Calu3 (cell line): Measurements from ENCODE around the gene LYPLA2. TPM values are rescaled to one million over a fixed set of nuclear protein-coding genes. Genes with fewer than 3 reads are reported as not detected.

Experiments used
- BruUV-seq: library from RNA; stranded (reverse); fragments of 400-500 nt; replicated peaks from 2 replicates; lab custom pipeline; 2021; lab: Mats Ljungman, UMichigan
- CTCF ChIA-PET: fragments of 300-600 bp; sonication (Branson Sonifier 250); formaldehyde crosslinking; loops from one replicate; lab custom pipeline; 2022; ENCODE audit warnings: antibody characterized with exemption; lab: Charles Lee
- DNase-seq: peaks from one replicate; pipeline ENCODE4 v3.0.0; 2022
- H3K27ac Mint-ChIP-seq: one replicate; pipeline ENCODE4 v1.8.0; 2022; ENCODE audit warnings: mixed read lengths; ENCODE audit not compliant: unreplicated experiment
- H3K27me3 Mint-ChIP-seq: one replicate; pipeline ENCODE4 v1.8.0; 2022; ENCODE audit warnings: mixed read lengths; ENCODE audit not compliant: unreplicated experiment
- H3K36me3 Mint-ChIP-seq: one replicate; pipeline ENCODE4 v1.8.0; 2022; ENCODE audit warnings: mild to moderate bottlenecking, moderate library complexity, mixed read lengths; ENCODE audit not compliant: insufficient read depth, unreplicated experiment
- H3K4me1 Mint-ChIP-seq: one replicate; pipeline ENCODE4 v1.8.0; 2022; ENCODE audit warnings: mild to moderate bottlenecking, low read depth, mixed read lengths; ENCODE audit not compliant: unreplicated experiment
- H3K4me3 Mint-ChIP-seq: one replicate; pipeline ENCODE4 v1.8.0; 2022; ENCODE audit warnings: mild to moderate bottlenecking, low read depth, moderate library complexity, mixed read lengths; ENCODE audit not compliant: unreplicated experiment
- H3K9me3 Mint-ChIP-seq: one replicate; pipeline ENCODE4 v1.8.0; 2022; ENCODE audit warnings: low read depth, mixed read lengths; ENCODE audit not compliant: unreplicated experiment
- intact Hi-C: fragments of 100-400 bp; cut with micrococcal nuclease; formaldehyde crosslinking; loops from one replicate; pipeline ENCODE4 v1.10.0; 2022; ENCODE audit not compliant: unreplicated experiment
- total RNA-seq: library from RNA; stranded (reverse); gene quantifications from 2 replicates; pipeline ENCODE4 v1.2.3, GENCODE V29; 2022
- TF ChIP-seq, protein P1 (sequence below): fragments of 200-600 bp; IDR thresholded peaks from one replicate; pipeline ENCODE4 v1.8.0; 2022; ENCODE audit warnings: antibody characterized with exemption; ENCODE audit not compliant: unreplicated experiment

Gene LYPLA2
- total RNA-seq, 1 experiment from 2014 or later = 52.0 TPM

DNA sequence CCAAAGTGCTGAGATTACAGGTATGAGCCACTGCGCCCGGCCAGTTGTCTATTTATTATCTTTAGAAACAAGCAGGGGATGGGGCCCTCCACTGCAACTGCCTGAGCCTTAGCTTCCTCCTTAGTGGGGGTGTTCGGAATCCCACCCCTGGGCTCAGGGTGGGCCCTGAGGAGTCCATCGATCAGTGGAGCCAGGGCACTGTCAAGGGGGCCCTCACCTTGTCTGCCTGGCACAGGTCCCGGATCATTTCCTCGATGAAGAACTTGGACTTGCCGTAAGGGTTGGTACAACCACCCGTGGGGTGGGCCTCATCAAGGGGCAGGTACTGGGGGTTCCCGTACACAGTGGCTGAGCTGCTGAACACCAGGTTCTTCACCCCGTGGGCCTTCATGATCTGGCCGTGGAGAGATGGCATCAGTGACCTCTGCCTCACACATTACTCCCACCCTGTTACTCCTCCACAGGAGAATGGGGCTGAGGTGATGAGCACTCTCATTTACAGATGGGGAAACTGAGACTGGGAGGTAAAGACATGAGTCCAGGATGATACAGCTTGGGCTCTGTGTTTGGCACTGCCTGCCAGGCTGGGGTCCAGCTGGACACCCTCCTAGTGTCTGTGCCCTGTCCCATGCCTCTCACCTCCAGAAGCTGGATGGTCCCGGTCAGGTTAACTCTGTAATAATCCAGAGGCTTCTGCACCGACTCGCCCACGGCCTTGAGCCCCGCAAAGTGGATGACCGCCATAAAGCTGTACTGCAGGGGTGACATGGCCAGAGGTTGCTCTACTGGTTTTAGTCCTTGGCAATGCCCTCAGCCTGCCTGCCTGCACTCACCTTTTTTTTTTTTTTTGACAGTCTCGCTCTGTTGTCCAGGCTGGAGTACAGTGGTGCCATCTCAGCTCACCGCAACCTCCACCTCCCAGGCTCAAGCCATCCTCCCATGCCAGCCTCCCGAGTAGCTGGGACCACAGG lies 6.8 kb downstream of the LYPLA2 start:
- Mint-ChIP-seq H3K27ac (no peak overlapping the region), H3K4me1 (no peaks in the 10 kb centered on the region), H3K27me3 (no peaks in the 10 kb centered on the region), H3K9me3 (no peaks in the 10 kb centered on the region), H3K4me3 (no peak overlapping the region), H3K36me3 (peaks cover 84% of the 10 kb centered on the region)
- no TSS peak for BruUV-seq
- intact Hi-C loops = no loop called here
- CTCF ChIA-PET = interaction anchor here (1.7 kb wide), 1 partner anchor 119 kb away, joined by 5 read pairs; no protein-coding TSS in a partner anchor
- DNase-seq = no peak
- TF ChIP-seq, protein P1, sequence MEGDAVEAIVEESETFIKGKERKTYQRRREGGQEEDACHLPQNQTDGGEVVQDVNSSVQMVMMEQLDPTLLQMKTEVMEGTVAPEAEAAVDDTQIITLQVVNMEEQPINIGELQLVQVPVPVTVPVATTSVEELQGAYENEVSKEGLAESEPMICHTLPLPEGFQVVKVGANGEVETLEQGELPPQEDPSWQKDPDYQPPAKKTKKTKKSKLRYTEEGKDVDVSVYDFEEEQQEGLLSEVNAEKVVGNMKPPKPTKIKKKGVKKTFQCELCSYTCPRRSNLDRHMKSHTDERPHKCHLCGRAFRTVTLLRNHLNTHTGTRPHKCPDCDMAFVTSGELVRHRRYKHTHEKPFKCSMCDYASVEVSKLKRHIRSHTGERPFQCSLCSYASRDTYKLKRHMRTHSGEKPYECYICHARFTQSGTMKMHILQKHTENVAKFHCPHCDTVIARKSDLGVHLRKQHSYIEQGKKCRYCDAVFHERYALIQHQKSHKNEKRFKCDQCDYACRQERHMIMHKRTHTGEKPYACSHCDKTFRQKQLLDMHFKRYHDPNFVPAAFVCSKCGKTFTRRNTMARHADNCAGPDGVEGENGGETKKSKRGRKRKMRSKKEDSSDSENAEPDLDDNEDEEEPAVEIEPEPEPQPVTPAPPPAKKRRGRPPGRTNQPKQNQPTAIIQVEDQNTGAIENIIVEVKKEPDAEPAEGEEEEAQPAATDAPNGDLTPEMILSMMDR = no peak

DNA sequence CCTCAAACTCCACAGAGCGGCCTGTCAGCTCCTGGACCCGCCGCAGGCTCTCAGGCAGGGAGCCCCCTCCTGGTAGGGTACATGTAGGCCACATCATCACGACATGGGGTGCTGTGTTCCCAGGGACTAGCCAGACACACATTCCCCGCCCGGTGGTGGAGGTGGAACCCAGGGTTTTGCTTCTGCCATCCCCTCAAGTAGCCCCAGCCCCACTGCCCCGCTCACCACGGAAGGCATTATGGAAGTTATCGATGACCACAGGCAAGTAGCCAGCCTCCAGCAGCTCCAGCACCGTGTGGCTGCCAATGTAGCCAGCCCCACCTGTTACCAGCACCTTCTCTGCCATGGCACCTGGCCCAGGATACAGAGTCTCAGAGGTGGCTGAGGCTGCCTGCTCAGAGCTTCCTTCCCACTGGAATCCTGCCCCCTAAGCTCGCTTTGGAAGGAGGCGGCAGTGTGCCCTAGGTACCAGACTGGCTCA lies 7.8 kb downstream of the LYPLA2 start:
- intact Hi-C loops = no loop called here
- no peak for DNase-seq
- Mint-ChIP-seq H3K4me3 (peak overlapping the region; percentile 83), H3K4me1 (no peaks in the 10 kb centered on the region), H3K27me3 (no peaks in the 10 kb centered on the region), H3K27ac (peak overlapping the region; percentile 93), H3K9me3 (no peaks in the 10 kb centered on the region), H3K36me3 (peaks cover 75% of the 10 kb centered on the region)
- no TSS peak for BruUV-seq
- TF ChIP-seq, protein P1 = no peak
- CTCF ChIA-PET = interaction anchor here (1.7 kb wide), 1 partner anchor 118 kb away, joined by 5 read pairs; no protein-coding TSS in a partner anchor

DNA sequence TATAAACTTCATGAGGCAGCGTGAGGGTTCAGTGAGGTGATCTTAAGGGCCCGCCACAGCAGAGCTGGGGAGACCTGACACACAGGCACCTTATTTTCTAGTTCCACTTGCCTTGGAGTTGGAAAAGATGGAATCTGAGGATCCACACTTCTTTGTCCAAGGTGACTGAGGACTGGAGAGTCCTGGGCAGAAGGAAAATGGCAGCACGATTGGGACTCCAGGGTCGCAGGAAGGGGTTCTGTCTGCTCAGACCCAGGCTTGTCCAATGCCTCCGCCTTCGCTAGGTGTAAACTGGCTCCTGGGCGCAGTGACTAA lies 8.3 kb downstream of the LYPLA2 start:
- BruUV-seq = no TSS peak
- H3K27me3 Mint-ChIP-seq = no peaks in the 10 kb centered on the region
- intact Hi-C loops = no loop called here

More for the DNA sequence above, 8.3 kb downstream of the LYPLA2 start:
- CTCF ChIA-PET = interaction anchor here (0.5 to 1.7 kb wide), 7 partner anchors 8 to 884 kb away, joined by 3 to 5 read pairs (median 4); partner anchors contain the start of gene LYPLA2
- H3K27ac Mint-ChIP-seq = peak overlapping the region; percentile 93
- no peaks in the 10 kb centered on the region for H3K4me1 Mint-ChIP-seq
- H3K36me3 Mint-ChIP-seq = peaks cover 70% of the 10 kb centered on the region
- TF ChIP-seq, protein P1 = no peak
- H3K9me3 Mint-ChIP-seq = no peaks in the 10 kb centered on the region
- DNase-seq = no peak
- peak overlapping the region; percentile 83 for H3K4me3 Mint-ChIP-seq
